ENCODE results near the gene RNF5. TPM values are rescaled to one million over a fixed set of nuclear protein-coding genes. Genes with fewer than 3 reads are reported as not detected.
A peak's percentile ranks its signal among the peaks of the same experiment; 100 is the strongest.

RNF5 gene
- total and polyA plus RNA-seq, 9 of the 15 experiments (the other 6 are each of a cell fraction or from before 2014, with no cell fraction given): 62.2 to 245 (median 129) TPM

GRCh38 chr6:32152769-32153563, 25.2 kb upstream of the RNF5 start (continued):
- TF ChIP-seq MGA (IDR thresholded peaks at IDR 0.05) (peak; percentile 24; the same call in 1 of the 2 replicates), CBX3 (IDR thresholded peaks at IDR 0.05; ENCODE audit: borderline replicate concordance in 1 of 2, low read length in 2 of 2) (peak in 1 of 2 experiments; percentile 12; a peak in 1 of 3 replicates), C11orf30 (IDR thresholded peaks at IDR 0.05; ENCODE audit: low read depth) (peak; percentile 57; the same call in 1 of the 2 replicates), RHOXF2B (CRISPR knock-in tag; conservative IDR thresholded peaks at IDR 0.05) (no peak), TOE1 (IDR thresholded peaks at IDR 0.05; ENCODE audit: borderline replicate concordance) (no peak), TOE1 (CRISPR knock-in tag; IDR thresholded peaks at IDR 0.05; ENCODE audit: borderline replicate concordance, low read depth) (no peak), TCF3 (CRISPR knock-in tag; IDR thresholded peaks at IDR 0.05) (no peak), MYC (IDR thresholded peaks at IDR 0.05; ENCODE audit: low read depth, low read length) (0 out of 2 replicates have a peak, but pooled peaks have one; percentile 6), MYC (CRISPR knock-in tag; IDR thresholded peaks at IDR 0.05; ENCODE audit: borderline replicate concordance, low read depth) (no peak), ZNF609 (CRISPR knock-in tag; IDR thresholded peaks at IDR 0.05; ENCODE audit: borderline replicate concordance) (no peak)

Data from K562 (cell line).